H9 (cell line): ENCODE measurements around the gene SEC61B. TPM values are rescaled to one million over a fixed set of nuclear protein-coding genes. Genes with fewer than 3 reads are reported as not detected.

Source experiments
- DNase-seq: peaks from one replicate; pipeline ENCODE4 v3.0.0-alpha.2; 2017
- H2AFZ ChIP-seq: one replicate; pipeline ENCODE4 v1.6.1; 2013; ENCODE audit warnings: mild to moderate bottlenecking, low read length, control low read depth, moderate library complexity
- H2AK5ac ChIP-seq: 2 replicates; pipeline ENCODE4 v1.6.1; 2013; ENCODE audit warnings: low read length, control low read depth, mixed read lengths; ENCODE audit not compliant: insufficient read length
- H2BK120ac ChIP-seq: one replicate; pipeline ENCODE4 v1.6.1; 2013; ENCODE audit warnings: low read depth, mild to moderate bottlenecking, low read length, control low read depth, inconsistent platforms; ENCODE audit not compliant: poor library complexity, severe bottlenecking
- H2BK12ac ChIP-seq: 2 replicates; pipeline ENCODE4 v1.6.1; 2013; ENCODE audit warnings: low read length, control low read depth, mixed read lengths, low read depth; ENCODE audit not compliant: insufficient read length
- H2BK15ac ChIP-seq: 2 replicates; pipeline ENCODE4 v1.6.1; 2013; ENCODE audit warnings: low read depth, low read length, control low read depth
- H2BK20ac ChIP-seq: one replicate; pipeline ENCODE4 v1.6.1; 2013; ENCODE audit warnings: low read depth, mild to moderate bottlenecking, low read length, control low read depth, inconsistent platforms; ENCODE audit not compliant: poor library complexity, severe bottlenecking
- H2BK5ac ChIP-seq: 2 replicates; pipeline ENCODE4 v1.6.1; 2013; ENCODE audit warnings: low read length, control low read depth, mixed read lengths; ENCODE audit not compliant: insufficient read length
- H3K14ac ChIP-seq: 2 replicates; pipeline ENCODE4 v1.6.1; 2013; ENCODE audit warnings: low read length, control low read depth; ENCODE audit not compliant: insufficient read depth
- H3K18ac ChIP-seq: 2 replicates; pipeline ENCODE4 v1.6.1; 2013; ENCODE audit warnings: low read depth, mild to moderate bottlenecking, mixed read lengths, low read length, control low read depth; ENCODE audit not compliant: insufficient read length
- H3K23ac ChIP-seq: 2 replicates; pipeline ENCODE4 v1.6.1; 2013; ENCODE audit warnings: low read length, control low read depth, mixed read lengths, low read depth; ENCODE audit not compliant: insufficient read length
- H3K23me2 ChIP-seq: 2 replicates; pipeline ENCODE4 v1.6.1; 2013; ENCODE audit warnings: low read depth, mild to moderate bottlenecking, mixed read lengths, low read length, control low read depth; ENCODE audit not compliant: insufficient read length, poor library complexity, severe bottlenecking
- H3K27ac ChIP-seq: 2 replicates; pipeline ENCODE4 v1.5.1; 2013; ENCODE audit warnings: low read length, control low read depth, mixed read lengths, low read depth; ENCODE audit not compliant: insufficient read length
- H3K27me3 ChIP-seq: 2 replicates; pipeline ENCODE4 v1.6.1; 2013; ENCODE audit warnings: low read length, control low read depth, inconsistent platforms; ENCODE audit not compliant: insufficient read depth
- H3K4ac ChIP-seq: 2 replicates; pipeline ENCODE4 v1.6.1; 2013; ENCODE audit warnings: low read depth, mild to moderate bottlenecking, control low read depth, inconsistent platforms, low read length, moderate library complexity
- H3K4me1 ChIP-seq: 2 replicates; pipeline ENCODE4 v1.6.1; 2013; ENCODE audit warnings: low read length, control low read depth, inconsistent platforms; ENCODE audit not compliant: insufficient read depth
- H3K4me2 ChIP-seq: 2 replicates; pipeline ENCODE4 v1.6.1; 2013; ENCODE audit warnings: low read length, control low read depth, mixed read lengths; ENCODE audit not compliant: insufficient read length, insufficient read depth
- H3K56ac ChIP-seq: 2 replicates; pipeline ENCODE4 v1.6.1; 2013; ENCODE audit warnings: low read depth, mild to moderate bottlenecking, mixed read lengths, low read length, control low read depth; ENCODE audit not compliant: insufficient read length
- H3K79me1 ChIP-seq: 2 replicates; pipeline ENCODE4 v1.6.1; 2013; ENCODE audit warnings: low read depth, mild to moderate bottlenecking, moderate library complexity, low read length, control low read depth, inconsistent platforms; ENCODE audit not compliant: insufficient read depth, poor library complexity, severe bottlenecking
- H3K79me2 ChIP-seq: 2 replicates; pipeline ENCODE4 v1.6.1; 2013; ENCODE audit warnings: low read length, control low read depth, inconsistent platforms; ENCODE audit not compliant: insufficient read depth
- H3K9ac ChIP-seq: 2 replicates; pipeline ENCODE4 v1.6.1; 2013; ENCODE audit warnings: low read length, control low read depth, mixed read lengths; ENCODE audit not compliant: insufficient read length; ENCODE audit errors: extremely low read depth
- H3K9me3 ChIP-seq: one replicate; pipeline ENCODE4 v1.6.1; 2013; ENCODE audit warnings: low read depth, low read length, inconsistent platforms; ENCODE audit not compliant: control insufficient read depth
- H3T11ph ChIP-seq: one replicate; pipeline ENCODE4 v1.6.1; 2013; ENCODE audit warnings: mild to moderate bottlenecking, low read length, control low read depth, inconsistent platforms
- H4K20me1 ChIP-seq: one replicate; pipeline ENCODE4 v1.6.1; 2013; ENCODE audit not compliant: control insufficient read depth, insufficient read length, insufficient read depth
- H4K5ac ChIP-seq: 2 replicates; pipeline ENCODE4 v1.6.1; 2013; ENCODE audit warnings: low read depth, mild to moderate bottlenecking, mixed read lengths, low read length, control low read depth; ENCODE audit not compliant: insufficient read length
- H4K8ac ChIP-seq: replicated peaks from 2 replicates; pipeline ENCODE4 v1.6.1; 2013; ENCODE audit warnings: low read length, control low read depth, mixed read lengths, low read depth; ENCODE audit not compliant: insufficient read length
- H4K91ac ChIP-seq: 2 replicates; pipeline ENCODE4 v1.6.1; 2013; ENCODE audit warnings: low read depth, mild to moderate bottlenecking, moderate library complexity, mixed read lengths, low read length, control low read depth; ENCODE audit not compliant: insufficient read length
- H3K27ac Mint-ChIP-seq, 3 experiments: 2 replicates in 2 of 3; 3 replicates in 1 of 3; pipeline ENCODE4 v1.8.0; 2020 to 2021; ENCODE audit warnings: mixed read lengths in 3 of 3, mild to moderate bottlenecking in 1 of 3, moderate library complexity in 1 of 3
- H3K27me3 Mint-ChIP-seq: 2 replicates; pipeline ENCODE4 v1.8.0; 2021; ENCODE audit warnings: low read depth, mild to moderate bottlenecking, moderate library complexity, mixed read lengths
- H3K36me3 Mint-ChIP-seq, 3 experiments: 2 replicates in 2 of 3; 3 replicates in 1 of 3; pipeline ENCODE4 v1.8.0; 2020 to 2021; ENCODE audit warnings: low read depth in 3 of 3, mixed read lengths in 3 of 3; ENCODE audit not compliant: insufficient read depth in 1 of 3
- H3K4me1 Mint-ChIP-seq, 2 experiments: 2 replicates each; pipeline ENCODE4 v1.8.0; 2020; ENCODE audit warnings: mixed read lengths in 2 of 2
- H3K4me3 Mint-ChIP-seq, 2 experiments: 2 replicates in 1 of 2; 3 replicates in 1 of 2; pipeline ENCODE4 v1.8.0; 2020 to 2021; ENCODE audit warnings: mild to moderate bottlenecking in 2 of 2, mixed read lengths in 2 of 2, moderate library complexity in 1 of 2
- H3K9me3 Mint-ChIP-seq, 2 experiments: 2 replicates in 1 of 2; 3 replicates in 1 of 2; pipeline ENCODE4 v1.8.0; 2020; ENCODE audit warnings: mild to moderate bottlenecking in 2 of 2, mixed read lengths in 2 of 2, moderate library complexity in 1 of 2
- CTCF ChIP-seq: fragments of 200-600 bp; sonication (generic); conservative IDR thresholded peaks from 3 replicates; pipeline ENCODE4 v1.8.0; 2021; ENCODE audit warnings: antibody characterized with exemption, mild to moderate bottlenecking
- WGBS: extraction: QIAGEN DNeasy Blood & Tissue Kit; methylation state at CpG from one replicate; pipeline ENCODE4 v1.1.7; 2013; ENCODE audit warnings: missing lambda C conversion rate, low lambda C conversion rate, mixed read lengths; ENCODE audit not compliant: insufficient read length; ENCODE audit errors: extremely low coverage; 5-methylcytosine and 5-hydroxymethylcytosine counted together
- total RNA-seq: library from RNA; stranded (reverse); gene quantifications from 2 replicates; pipeline ENCODE4 v1.2.1, GENCODE V29; 2021

SEC61B gene
- total RNA-seq, 1 experiment from 2014 or later: 142 TPM

- Histone ChIP-seq H2BK5ac (no peak overlapping the region), H3K79me2 (no peaks in the 10 kb centered on the region), H3K23ac (no peak overlapping the region), H2BK12ac (no peak overlapping the region), H2BK120ac (no peak overlapping the region), H3K4me1 (no peaks in the 10 kb centered on the region; the same call in 1 of the 2 replicates), H3K4ac (no peak overlapping the region), H4K20me1 (no peaks in the 10 kb centered on the region), H2AFZ (no peak overlapping the region), H2AK5ac (no peak overlapping the region), H3K56ac (no peak overlapping the region), H3T11ph (no peak overlapping the region), H2BK20ac (no peak overlapping the region), H4K5ac (no peak overlapping the region), H4K91ac (no peak overlapping the region), H3K27me3 (no peaks in the 10 kb centered on the region), H3K23me2 (no peaks in the 10 kb centered on the region), H4K8ac (no peak overlapping the region), H3K9ac (no peak overlapping the region), H2BK15ac (no peak overlapping the region), H3K27ac (no peak overlapping the region), H3K4me2 (no peak overlapping the region), H3K9me3 (no peaks in the 10 kb centered on the region), H3K14ac (no peak overlapping the region), H3K18ac (no peak overlapping the region), H3K79me1 (no peaks in the 10 kb centered on the region)
- Mint-ChIP-seq H3K4me3 (no peak overlapping the region), H3K9me3 (no peaks in the 10 kb centered on the region; a peak in 1 of 5 replicates), H3K36me3 (no peaks in the 10 kb centered on the region), H3K4me1 (peaks cover 26 to 33% of the 10 kb centered on the region in 2 experiments), H3K27me3 (peaks cover 3% of the 10 kb centered on the region), H3K27ac (no peak overlapping the region; a peak in 1 of 7 replicates)
- DNase-seq: no peak
- no CpG with 5 or more reads among the region's 17 CpGs for WGBS
- TF ChIP-seq CTCF: no peak
Measured at GRCh38 chr9:99178912-99179872, 42.9 kb upstream of the SEC61B start.
